Smooth muscle cell of bladder (primary cell): Measurements from ENCODE around the gene OFD1. TPM values are rescaled to one million over a fixed set of nuclear protein-coding genes. Genes with fewer than 3 reads are reported as not detected.

Source experiments
- total RNA-seq: library from RNA; depleted of rRNA; stranded (reverse); fragments of >200 nt; gene quantifications from 2 replicates; pipeline ENCODE4 v1.2.3, GENCODE V29; 2014

OFD1 gene, protein sequence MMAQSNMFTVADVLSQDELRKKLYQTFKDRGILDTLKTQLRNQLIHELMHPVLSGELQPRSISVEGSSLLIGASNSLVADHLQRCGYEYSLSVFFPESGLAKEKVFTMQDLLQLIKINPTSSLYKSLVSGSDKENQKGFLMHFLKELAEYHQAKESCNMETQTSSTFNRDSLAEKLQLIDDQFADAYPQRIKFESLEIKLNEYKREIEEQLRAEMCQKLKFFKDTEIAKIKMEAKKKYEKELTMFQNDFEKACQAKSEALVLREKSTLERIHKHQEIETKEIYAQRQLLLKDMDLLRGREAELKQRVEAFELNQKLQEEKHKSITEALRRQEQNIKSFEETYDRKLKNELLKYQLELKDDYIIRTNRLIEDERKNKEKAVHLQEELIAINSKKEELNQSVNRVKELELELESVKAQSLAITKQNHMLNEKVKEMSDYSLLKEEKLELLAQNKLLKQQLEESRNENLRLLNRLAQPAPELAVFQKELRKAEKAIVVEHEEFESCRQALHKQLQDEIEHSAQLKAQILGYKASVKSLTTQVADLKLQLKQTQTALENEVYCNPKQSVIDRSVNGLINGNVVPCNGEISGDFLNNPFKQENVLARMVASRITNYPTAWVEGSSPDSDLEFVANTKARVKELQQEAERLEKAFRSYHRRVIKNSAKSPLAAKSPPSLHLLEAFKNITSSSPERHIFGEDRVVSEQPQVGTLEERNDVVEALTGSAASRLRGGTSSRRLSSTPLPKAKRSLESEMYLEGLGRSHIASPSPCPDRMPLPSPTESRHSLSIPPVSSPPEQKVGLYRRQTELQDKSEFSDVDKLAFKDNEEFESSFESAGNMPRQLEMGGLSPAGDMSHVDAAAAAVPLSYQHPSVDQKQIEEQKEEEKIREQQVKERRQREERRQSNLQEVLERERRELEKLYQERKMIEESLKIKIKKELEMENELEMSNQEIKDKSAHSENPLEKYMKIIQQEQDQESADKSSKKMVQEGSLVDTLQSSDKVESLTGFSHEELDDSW
- total RNA-seq = 10.0 and 10.4 TPM in 2 replicates

DNA sequence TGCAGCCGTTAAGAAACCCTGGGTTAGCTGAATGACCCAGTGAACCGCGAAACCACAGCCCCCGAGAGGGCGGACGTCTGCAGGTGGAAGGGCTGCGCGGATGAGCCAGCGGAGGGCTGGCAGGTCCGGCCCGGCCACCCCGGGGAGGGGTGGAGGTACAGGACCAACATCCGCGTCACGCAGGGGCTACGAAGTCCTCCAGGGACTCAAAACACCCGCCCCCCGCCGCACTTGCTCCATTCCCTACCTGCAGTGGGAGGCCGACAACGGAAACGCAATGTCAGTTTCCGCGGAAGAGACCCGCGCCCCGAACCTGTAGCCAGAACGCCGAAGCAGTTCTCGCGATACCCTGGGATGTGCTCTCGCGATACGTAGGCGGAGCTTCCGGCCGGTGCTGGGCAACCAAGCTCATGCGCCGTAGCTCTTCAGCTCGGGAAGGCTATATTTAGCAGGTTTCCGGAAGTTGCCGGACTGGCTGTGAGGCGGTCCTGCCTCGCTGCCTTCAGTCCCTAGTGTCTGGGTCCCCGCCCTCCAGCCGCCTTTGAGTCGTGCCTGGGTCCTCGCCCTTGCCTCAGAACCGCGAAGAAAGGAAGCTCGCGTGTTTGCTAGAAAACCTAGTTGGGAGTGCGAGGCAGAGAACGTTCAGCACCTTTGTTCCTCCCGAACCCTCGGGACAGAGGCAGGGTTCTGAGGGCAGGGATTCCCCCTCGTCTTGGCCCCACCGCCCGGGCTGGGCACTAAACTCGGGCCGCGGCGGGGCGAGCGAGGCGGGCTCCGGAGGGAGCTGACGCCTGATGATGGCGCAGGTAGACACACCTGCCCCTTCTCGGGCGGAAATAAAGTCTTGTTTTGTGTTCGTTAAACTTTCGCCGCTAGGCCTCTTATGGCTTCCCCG, at the start of gene OFD1, which contains the start of gene TRAPPC2:
Gene OFD1 (plus strand): TSS at position 471 of the 895 bp plus-strand sequence. CDS start 324 bp downstream, at position 795.
Gene TRAPPC2 (minus strand): TSS at position 343 of the 895 bp plus-strand sequence. CDS start 14,657 bp downstream, outside the sequence.

DNA sequence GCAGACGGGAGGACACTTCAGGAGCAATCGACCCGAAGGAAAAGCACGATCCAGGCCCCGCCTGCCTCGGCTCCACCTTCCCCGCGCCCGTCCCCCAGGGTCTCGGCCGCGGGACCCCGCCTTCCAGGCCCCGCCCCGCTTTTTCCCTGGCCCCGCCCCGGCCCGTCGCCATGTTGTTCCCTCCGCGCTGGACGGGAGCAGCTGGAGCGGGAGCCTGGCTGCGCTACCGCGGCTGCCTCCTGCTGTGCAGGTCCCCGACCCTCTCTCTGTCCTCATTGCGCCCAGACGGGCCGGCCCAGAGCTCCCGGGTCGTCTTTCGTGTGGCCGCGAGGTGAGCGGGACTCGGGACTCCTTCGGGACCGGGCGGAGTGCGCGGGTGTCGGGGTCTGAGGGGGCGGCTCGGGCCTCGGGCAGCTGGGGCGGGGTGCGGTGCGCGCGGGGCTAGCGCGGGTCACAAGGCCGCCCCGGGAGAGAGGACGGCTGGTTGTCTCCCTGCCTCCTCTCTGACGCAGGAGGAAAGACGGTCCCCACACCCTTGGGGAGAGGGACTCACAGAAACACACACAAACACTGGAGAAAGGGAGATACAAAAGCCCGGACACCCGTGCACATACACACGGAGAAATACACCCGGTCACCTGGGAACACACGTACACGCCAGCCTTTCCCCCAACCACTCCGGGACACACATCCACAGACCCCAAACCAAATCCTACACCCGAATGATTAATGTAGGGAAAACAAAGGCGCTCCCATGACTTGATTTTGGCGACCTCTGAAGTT, 45.4 kb upstream of the OFD1 start, which contains the start of gene RAB9A:
Gene RAB9A (plus strand): TSS at position 171 of the 783 bp plus-strand sequence. CDS start 19,619 bp downstream, outside the sequence.

DNA sequence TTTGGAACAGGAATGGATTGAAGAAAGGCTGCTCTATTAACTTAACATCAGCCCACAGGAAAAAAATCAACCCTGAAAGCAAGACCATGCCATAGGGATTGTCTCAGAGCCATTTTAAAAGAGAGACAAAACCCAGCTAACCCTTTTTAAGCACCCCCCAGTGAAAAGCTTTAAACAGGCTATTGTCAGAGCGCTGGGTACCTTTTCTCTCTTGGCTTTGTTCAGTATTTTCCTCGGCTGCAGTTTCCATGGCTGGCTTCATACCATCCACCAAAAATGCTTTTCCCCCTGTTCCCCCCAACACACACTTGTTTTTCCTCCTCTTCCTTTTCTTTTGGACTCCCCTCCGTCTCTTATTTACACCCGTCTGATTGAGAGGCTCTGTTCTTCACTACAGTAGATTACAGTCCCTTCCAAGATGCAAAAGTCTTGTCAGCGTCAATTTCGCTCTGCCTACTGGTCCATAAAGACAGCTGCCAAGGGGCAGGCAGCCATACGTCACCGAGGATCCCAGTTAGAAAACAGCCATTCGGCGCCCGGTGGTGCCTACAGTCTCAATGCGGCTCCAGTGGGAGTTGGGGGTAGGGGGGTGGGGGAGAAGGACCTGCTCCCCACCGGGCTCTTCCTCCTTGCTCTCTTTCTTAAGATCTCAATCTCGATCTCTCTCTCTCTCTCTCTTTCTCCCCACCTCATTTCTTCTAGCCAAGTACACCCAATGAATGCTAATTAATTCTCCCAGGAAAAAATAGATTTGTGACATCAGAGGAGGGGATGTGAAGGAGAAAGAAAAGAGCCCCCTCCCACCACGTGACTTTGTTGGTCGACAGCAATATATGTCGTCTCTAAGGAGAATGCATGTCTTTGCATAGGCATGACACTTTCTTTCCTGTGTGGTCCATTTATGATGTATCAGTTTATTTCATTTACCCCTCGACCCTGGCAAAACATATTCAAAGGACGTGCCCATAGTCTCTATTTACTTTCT, 82.4 kb downstream of the OFD1 start, which contains the start of gene GPM6B:
Gene GPM6B (minus strand): TSS at position 451 of the 985 bp plus-strand sequence. CDS start 189 bp downstream, at position 262.

Other genes with a start within 250 kb of the OFD1 start
- gene EGFL6, start 165.1 kb upstream of the OFD1 start, total RNA-seq = 0.28 and 1.00 TPM in 2 replicates
- gene TCEANC, start 81.6 kb upstream of the OFD1 start, total RNA-seq = 3.6 and 4.2 TPM in 2 replicates
- 34.6 and 37.0 TPM in 2 replicates for gene RAB9A, start 45.6 kb upstream of the OFD1 start, total RNA-seq
- gene TRAPPC2, start 128 bp upstream of the OFD1 start, total RNA-seq = 14.7 and 18.5 TPM in 2 replicates
- 0.28 and 0.65 TPM in 2 replicates for gene GPM6B, start 82.3 kb downstream of the OFD1 start, total RNA-seq